Inferior parietal cortex (tissue), 1 donor: ENCODE results near the gene PRKAA1.
A peak's percentile ranks its signal among the peaks of the same experiment; 100 is the strongest.
"Not testable (repeated sequence)": the region's sequence is repeated elsewhere in the genome, so short reads cannot be mapped to it uniquely, and the experiment has no call there.

ENCODE experiments used
- DNase-seq: peaks from one replicate; pipeline ENCODE4 v3.0.0-alpha.2; 2016; ENCODE audit errors: extremely low spot score

PRKAA1 gene

DNA sequence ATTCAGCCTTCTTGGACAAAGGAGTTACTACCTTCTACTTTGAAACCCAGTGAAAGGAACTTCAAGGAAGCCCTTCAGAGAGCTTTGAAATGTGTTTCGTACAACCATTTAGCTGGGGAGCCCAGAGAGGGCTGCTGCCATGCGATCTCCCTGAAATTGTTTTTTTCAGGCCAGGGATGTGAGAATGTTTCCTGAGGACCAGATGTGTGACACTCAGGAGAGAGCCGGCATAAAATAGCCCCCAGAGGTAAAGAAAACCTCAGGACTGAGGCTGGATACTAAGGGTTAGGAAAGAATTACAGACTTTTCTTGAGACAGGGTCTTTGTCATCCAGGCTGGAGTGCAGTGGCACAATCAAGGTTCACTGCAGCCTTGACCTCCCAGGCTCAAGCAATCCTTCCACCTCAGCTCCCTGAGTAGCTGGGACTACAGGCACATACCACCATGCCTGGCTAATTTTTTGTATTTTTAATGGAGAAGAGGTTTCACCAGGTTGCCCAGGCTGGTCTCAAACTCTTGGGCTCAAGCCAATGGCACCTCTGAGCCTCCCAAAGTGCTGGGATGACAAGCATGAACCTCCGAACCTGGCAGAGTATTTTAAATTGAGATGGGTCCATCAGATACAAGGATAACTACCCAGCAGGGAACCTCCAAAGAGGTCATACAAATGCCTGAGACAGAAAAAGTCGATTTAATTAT is 28.5 kb upstream of the PRKAA1 start:
- DNase-seq = no peak

DNA sequence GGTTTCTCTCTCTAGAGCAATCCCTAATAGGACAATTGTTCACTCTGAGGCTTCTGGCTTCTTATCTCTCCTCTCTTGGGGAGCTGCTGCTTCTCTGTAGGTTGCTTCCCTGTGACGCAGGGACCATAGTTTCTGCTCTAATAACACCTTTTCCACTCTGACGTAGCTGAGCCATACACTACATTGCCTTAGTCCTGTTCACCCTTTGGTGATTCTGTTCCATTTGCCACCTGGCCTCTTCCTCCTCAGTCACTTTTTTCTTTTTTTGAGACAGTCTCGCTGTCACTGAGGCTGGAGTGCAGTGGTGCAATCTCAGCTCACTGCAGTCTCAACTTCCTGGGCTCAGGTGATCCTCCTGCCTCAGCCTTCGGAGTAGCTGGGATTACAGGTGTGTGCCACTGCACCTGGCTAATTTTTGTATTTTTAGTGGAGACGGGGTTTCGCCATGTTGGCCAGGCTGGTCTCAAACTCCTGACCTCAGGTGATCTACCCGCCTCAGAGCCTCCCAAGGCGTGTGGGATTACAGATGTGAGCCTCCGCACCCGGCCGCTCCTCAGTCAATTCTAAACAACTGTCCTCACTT is 27.4 kb upstream of the PRKAA1 start:
- DNase-seq = not testable (repeated sequence)

- no peak for DNase-seq
Measured at GRCh38 chr5:40823459-40823858, 25.3 kb upstream of the PRKAA1 start.

DNA sequence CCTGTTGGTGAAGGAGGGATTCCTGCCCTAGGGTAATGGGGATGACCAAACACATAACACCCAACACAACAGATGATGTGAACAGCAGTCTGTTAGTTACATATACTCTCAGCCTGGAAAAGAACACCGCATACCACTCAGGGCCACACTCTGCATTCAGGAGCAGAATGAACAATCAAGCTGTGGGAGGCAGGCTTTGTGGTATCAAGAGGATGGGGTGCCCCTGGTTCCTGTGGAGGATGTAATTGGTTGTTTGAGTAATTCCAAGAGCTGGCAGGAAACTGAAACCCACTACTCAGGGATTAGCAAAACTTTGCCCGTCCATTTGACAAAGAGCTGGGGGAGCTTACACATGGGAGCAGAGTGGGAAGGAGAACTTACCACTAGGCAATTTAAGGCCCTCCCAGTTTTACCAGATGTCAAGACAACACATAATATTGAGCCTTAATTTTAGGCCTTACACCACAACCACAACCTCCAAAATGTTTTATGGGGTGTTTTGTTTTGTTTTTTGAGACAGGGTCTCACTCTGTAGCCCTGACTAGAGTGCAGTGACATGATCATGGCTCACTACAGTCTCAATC is 15.6 kb upstream of the PRKAA1 start:
- DNase-seq = no peak

GRCh38 chr5:40812125-40812524 is 14.0 kb upstream of the PRKAA1 start:
- DNase-seq = no peak

GRCh38 chr5:40801771-40802562 is 3.8 kb upstream of the PRKAA1 start:
- no peak for DNase-seq

DNA sequence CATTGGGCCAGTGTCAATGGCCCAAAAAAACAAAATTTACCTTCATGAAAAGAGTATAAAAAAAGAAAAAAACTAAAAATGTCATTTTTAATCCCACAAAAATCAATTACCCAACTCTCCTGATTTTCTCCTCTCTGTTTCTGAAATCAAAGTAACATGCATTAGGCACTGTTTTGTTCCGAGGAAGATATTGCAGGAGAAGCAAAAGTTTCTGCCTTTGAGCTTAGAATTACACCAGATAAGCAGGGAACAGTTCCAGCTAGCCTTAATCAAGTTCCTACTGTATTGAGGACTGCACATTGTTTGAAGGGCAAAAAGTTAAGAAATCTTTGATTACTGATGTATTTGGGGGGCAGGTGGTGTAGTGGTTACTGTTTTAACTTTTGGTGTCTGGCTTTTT is 1.1 kb upstream of the PRKAA1 start:
- DNase-seq = no peak

GRCh38 chr5:40798801-40799210 is 632 bp upstream of the PRKAA1 start:
- no peak for DNase-seq

GRCh38 chr5:40797273-40798011 is 732 bp downstream of the PRKAA1 start:
- DNase-seq = peak; percentile 52

DNA sequence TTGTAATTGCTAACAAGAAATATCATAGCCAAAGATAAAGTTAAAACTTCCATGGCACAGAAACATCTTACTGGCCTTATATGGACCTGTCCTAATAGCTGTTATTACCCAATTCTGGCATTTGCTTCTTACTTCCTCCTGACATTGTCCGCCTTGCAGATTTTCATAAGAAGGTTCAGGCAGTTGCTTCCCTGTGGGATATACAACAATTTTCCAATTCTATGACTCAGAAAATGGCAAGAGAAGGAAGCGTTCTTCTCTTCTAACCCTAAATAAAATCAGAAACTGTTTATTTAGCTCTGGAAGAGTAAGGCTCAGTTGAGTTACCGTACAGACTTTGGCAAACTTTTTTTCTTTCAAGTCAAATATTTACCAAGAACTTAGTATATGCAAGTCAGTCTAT is 1.7 kb downstream of the PRKAA1 start:
- DNase-seq = no peak

DNA sequence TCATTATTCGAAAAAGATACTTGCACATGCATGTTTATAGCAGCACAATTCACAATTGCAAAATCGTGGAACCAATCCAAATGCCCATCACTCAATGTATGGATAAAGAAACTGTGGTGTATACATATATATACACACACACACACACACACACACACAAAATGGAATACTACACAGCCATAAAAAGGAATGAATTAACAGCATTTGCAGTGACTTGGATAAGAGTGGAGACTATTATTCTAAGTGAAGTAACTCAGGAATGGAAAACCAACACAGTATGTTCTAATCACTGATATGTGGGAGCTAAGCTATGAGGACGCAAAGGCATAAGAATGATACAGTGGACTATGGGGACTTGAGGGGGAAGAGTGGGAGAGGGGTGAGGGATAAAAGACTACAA is 3.3 kb downstream of the PRKAA1 start:
- not testable (repeated sequence) for DNase-seq

GRCh38 chr5:40794340-40794739 is 3.8 kb downstream of the PRKAA1 start:
- not testable (repeated sequence) for DNase-seq

- not testable (repeated sequence) for DNase-seq
Measured at GRCh38 chr5:40792691-40793090, 5.5 kb downstream of the PRKAA1 start.

DNA sequence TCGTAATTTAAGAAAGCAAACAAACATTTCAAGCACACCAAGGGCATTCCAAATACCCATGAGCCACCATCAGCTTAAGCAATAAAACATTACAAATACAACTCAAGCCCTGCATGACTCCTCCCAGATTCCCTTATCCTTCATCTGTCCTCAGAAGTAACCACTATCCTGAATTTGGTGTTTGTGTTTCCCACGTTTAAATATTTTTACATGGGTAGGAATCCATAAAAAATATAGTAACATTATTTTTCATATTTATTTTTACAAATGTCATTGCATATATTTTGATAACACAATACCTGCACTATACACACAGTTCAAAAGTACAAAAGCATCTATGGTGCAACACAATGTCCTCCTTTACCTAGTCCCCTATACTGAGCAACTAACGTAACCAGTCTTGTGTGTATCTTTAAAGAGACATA is 6.4 kb downstream of the PRKAA1 start:
- DNase-seq = no peak

DNA sequence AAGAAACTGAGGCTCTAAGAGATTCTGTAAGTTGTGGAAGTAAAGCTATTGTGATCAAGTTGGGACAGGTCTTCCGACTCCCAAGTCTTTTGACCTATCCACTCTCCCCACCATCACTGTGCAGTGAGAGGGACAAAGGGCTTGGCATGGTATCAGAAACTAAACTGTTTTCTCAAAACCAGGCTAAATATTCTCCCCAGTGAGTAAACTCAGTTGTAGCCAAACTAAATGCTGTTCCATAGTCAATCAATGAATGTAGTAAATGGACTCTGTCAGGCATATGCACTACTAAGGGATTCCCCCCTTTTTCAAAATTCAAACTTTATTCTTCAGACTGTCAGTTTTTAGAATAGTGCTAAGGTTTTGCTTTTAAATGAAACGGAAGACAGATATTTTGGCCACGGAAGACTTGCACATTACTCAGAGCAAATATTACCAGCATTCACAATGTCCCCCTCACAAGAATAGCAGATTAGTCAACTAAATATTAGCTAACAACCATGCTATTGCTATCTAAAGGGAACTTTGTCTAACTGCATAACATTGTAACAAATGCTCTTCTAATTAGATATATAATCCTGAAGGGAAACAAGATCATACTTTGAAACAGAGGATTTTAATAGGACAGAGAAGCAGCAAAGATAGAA is 7.1 kb downstream of the PRKAA1 start:
- no peak for DNase-seq

DNA sequence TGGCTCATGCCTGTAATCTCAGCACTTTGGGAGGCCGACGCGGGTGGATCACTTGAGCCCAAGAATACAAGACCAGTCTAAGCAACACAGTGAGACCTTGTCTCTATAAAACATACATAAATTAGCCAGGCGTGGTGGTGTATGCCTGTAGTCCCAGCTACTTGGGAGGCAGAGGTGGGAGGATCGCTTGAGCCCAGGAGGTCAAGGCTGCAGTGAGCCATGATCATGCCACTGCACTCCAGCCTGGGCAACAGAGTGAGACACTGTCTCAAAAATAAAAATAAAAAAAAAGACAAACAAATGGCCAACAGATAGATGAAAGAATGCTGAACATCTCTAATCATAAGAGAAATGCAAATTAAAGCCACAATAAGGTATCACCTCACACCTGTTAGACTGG is 9.2 kb downstream of the PRKAA1 start:
- DNase-seq = not testable (repeated sequence)

DNA sequence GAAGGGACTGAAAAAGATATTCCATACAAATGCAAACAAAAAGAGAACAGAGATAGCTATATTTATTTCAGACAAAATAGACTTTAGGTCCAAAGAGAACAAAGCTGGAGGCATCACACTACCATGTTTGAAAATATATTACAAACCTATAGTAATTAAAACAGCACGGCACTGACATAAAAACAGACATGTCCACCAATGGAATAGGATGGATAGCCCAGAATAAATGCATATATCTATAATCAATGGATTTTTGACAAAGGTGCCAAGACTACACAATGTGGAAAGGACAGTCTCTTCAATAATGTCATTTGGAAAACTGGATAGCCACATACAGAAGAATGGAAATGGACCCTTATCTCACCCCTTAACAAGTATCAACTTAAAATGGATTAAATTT is 10.2 kb downstream of the PRKAA1 start:
- no peak for DNase-seq

DNA sequence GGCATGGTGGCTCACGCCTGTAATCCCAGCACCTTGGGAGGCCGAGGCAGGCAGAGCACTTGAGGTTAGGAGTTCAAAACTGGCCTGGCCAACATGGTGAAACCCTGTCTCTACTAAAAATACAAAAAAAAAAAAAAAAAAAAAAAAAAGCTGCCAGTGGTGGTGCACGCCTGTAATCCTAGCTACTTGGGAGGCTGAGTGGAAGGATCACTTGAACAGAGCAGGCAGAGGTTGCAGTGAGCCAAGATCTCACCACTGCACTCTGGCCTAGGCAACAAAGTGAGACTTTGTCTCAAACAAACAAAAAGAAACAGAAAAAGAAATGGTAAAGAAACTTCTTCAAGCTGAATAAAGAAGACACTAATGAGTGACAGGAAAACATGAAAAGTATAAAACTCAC is 11.5 kb downstream of the PRKAA1 start:
- not testable (repeated sequence) for DNase-seq

DNA sequence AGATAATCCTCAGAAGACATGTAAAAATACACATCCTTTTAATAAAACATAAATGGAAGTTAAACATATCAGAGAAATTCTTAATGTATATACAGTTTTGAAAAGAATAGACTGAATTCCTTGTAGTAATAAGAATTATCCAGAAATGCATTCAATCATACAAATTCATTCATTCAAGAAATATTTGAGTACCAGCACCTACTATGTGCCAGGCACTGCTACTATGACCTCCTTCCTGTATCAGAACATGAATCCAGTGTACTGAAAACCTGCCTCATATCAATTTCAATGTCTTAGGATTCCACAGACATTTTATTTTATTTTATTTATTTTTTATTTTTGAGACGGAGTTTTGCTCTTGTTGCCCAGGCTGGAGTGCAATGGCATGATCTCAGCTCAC is 13.3 kb downstream of the PRKAA1 start:
- no peak for DNase-seq

DNA sequence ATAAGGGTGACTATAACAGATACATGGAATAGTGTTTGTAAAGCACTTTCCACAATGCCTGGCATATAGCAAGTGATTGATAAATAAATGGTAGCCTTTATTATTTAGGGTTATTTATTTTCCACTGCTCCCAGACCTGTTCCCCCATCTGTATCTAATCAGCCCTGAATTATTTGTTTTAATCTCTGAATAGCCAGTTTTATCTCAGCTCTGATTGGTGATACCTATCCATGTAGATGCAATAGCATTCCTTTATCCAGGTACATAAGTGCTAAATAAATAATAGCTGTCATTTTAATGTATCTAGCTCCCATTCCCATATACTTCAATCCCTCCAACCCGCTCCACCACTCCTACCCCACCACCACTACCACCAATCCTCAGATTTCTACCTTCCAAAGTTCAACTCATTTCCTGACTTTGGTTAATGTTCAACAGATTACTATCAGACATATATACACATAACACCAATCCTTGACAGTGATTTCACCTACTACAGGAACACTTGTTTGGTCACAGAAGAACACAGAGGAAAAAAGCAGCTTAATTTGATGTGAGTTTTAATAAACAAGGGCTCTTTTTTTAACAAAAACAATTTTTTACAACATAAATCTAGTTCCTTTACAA is 14.0 kb downstream of the PRKAA1 start:
- DNase-seq = no peak
